Transverse colon (tissue), 3 donors: ENCODE results near the gene NCDN.

ENCODE experiments used
- POLR2A ChIP-seq: fragments of 450-650 bp; IDR thresholded peaks from one replicate; pipeline ENCODE4 v1.6.1; 2016; ENCODE audit warnings: antibody characterized with exemption, mild to moderate bottlenecking, moderate library complexity
- POLR2AphosphoS5 ChIP-seq, 3 donors: sonication (generic); formaldehyde crosslinking; IDR thresholded peaks; one replicate each; pipeline ENCODE4 v1.6.1; 2016; ENCODE audit warnings: antibody characterized with exemption in 3 of 3

DNA sequence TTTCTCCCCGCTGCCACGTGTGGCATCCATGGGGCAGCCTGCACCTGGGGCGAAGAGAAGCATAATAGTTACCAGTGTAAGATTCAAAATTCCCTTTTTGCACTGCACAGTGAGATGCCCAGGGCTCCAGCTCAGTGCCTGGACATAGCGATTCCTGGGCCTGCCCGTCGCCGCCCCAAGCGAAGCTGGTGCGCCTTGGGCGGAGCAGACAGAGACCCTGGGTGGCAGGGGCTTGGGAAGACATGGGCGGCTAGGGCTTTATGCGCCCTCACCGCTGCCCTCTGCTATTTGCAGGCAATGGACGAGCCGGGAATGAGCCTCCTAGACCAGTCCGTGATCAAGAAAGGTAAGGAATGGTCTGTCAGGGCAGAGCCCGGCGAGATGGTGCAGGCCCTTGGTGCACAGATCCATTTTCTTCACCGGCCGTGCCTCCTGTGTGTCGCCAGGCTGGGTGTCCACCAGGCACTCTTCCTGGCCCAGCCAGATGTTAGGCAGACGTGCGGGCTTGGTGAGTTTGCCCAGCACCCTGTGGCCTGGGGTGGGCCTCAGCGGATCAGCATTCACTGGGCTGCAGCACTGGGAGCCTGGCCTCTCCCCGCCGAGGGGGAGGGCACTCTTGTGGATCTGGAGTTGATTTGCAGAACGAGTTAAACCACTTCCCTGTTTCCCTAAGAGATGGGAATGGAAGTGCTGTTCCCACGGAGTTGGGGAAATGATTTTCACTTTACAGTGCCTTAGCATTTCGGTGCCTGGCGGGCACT, 17.2 kb downstream of the NCDN start:
- no peak for TF ChIP-seq POLR2A
- no peak for TF ChIP-seq POLR2AphosphoS5 (IDR thresholded peaks at IDR 0.05)
